ENCODE results near the gene LRRC8B. TPM values are rescaled to one million over a fixed set of nuclear protein-coding genes. Genes with fewer than 3 reads are reported as not detected.
"Not testable (repeated sequence)": the region's sequence is repeated elsewhere in the genome, so short reads cannot be mapped to it uniquely, and the experiment has no call there.

LRRC8B gene
- polyA plus RNA-seq, 3 donors = 4.5 to 9.1 (median 7.9) TPM

GRCh38 chr1:89627596-89627962 is 103.0 kb downstream of the LRRC8B start:
- peaks cover 7 to 11% of the 10 kb centered on the region in 2 donors for H3K4me1 ChIP-seq (ENCODE audit: control insufficient read depth in 1 of 2, insufficient read depth in 2 of 2, low read length in 2 of 2)
- no peak overlapping the region for H3K4me3 Mint-ChIP-seq

DNA sequence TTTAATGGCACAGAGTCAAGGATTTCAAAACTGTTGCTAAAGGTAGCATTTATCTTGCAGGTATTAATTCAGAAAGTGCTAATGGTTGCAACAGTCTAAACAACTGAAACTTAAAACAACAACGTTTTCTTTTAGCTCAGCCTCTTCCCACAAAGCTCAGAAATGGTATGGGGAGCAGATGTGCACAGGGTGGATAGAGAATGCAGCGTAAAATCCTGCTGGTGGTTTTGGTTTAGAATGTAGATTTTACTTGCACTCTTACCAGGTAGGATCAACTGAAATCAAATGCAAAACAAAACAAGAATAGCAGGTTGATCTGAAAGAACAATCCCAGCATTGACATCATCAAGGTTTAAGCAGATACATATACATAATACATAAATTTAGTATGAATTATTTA is 104.5 kb downstream of the LRRC8B start:
- no peak for DNase-seq
- intact Hi-C loops (cut with micrococcal nuclease) = no loop called here
- no peak for TF ChIP-seq CTCF (IDR thresholded peaks at IDR 0.05)
- H3K9me3 Mint-ChIP-seq = no peaks in the 10 kb centered on the region
- no peaks in the 10 kb centered on the region for H3K9me3 ChIP-seq (replicated peaks in 1 of 2; ENCODE audit: control insufficient read depth in 1 of 2, insufficient read depth in 1 of 2, low read length in 2 of 2)
- peaks cover 36% of the 10 kb centered on the region for H3K79me2 ChIP-seq (ENCODE audit: insufficient read depth, low read length)
- peaks cover 17 to 27% of the 10 kb centered on the region in 2 donors for H3K36me3 Mint-ChIP-seq
- H3K4me3 ChIP-seq (replicated peaks in 1 of 3; ENCODE audit: low read depth in 2 of 3, low read length in 3 of 3) = no peak overlapping the region
- no peak overlapping the region for H3K27ac Mint-ChIP-seq
- H2AFZ ChIP-seq (ENCODE audit: insufficient read depth, low read depth, low read length, poor library complexity, severe bottlenecking) = no peak overlapping the region
- H3K27me3 Mint-ChIP-seq (ENCODE audit: low read depth in 3 of 3) = no peaks in the 10 kb centered on the region
- no peak overlapping the region for H3K4me3 Mint-ChIP-seq
- H3K27ac ChIP-seq (ENCODE audit: low read depth in 1 of 2, low read length in 2 of 2) = no peak overlapping the region
- peaks cover 0 to 14% of the 10 kb centered on the region in 2 donors for H3K36me3 ChIP-seq (replicated peaks in 1 of 2; ENCODE audit: control insufficient read depth in 1 of 2, insufficient read depth in 2 of 2, low read length in 2 of 2)
- no peak overlapping the region for H3K4me2 ChIP-seq (replicated peaks; ENCODE audit: extremely low read depth, low read length, poor library complexity, severe bottlenecking)
- H3K9ac ChIP-seq (ENCODE audit: insufficient read depth, low read length, poor library complexity, severe bottlenecking) = no peak overlapping the region
- peaks cover 3% of the 10 kb centered on the region for H4K20me1 ChIP-seq (ENCODE audit: insufficient read depth, low read length)
- peaks cover 31% of the 10 kb centered on the region for H3K4me1 Mint-ChIP-seq
- no CpG with 5 or more reads among the region's 2 CpGs for WGBS (ENCODE audit: insufficient coverage)
- H3K27me3 ChIP-seq (ENCODE audit: control insufficient read depth in 2 of 2, insufficient read depth in 2 of 2, low read length in 2 of 2) = no peaks in the 10 kb centered on the region
- peaks cover 7 to 17% of the 10 kb centered on the region in 2 donors for H3K4me1 ChIP-seq (ENCODE audit: control insufficient read depth in 1 of 2, insufficient read depth in 2 of 2, low read length in 2 of 2)

More at GRCh38 chr1:89627596-89627962, 103.0 kb downstream of the LRRC8B start:
- peaks cover 28% of the 10 kb centered on the region for H3K4me1 Mint-ChIP-seq
- H4K20me1 ChIP-seq (ENCODE audit: insufficient read depth, low read length) = no peaks in the 10 kb centered on the region
- H3K27ac ChIP-seq (ENCODE audit: low read depth in 1 of 2, low read length in 2 of 2) = no peak overlapping the region
- no peaks in the 10 kb centered on the region for H3K9me3 Mint-ChIP-seq
- intact Hi-C loops (cut with micrococcal nuclease) = no loop called here
- peaks cover 0 to 2% (median 1%) of the 10 kb centered on the region in 3 donors for H3K27me3 Mint-ChIP-seq (ENCODE audit: low read depth in 3 of 3)
- no peak overlapping the region for H2AFZ ChIP-seq (ENCODE audit: insufficient read depth, low read depth, low read length, poor library complexity, severe bottlenecking)
- no peak overlapping the region for H3K9ac ChIP-seq (ENCODE audit: insufficient read depth, low read length, poor library complexity, severe bottlenecking)
- no peaks in the 10 kb centered on the region for H3K9me3 ChIP-seq (replicated peaks in 1 of 2; ENCODE audit: control insufficient read depth in 1 of 2, insufficient read depth in 1 of 2, low read length in 2 of 2)
- no peak overlapping the region for H3K4me2 ChIP-seq (replicated peaks; ENCODE audit: extremely low read depth, low read length, poor library complexity, severe bottlenecking)
- H3K4me3 ChIP-seq (replicated peaks in 1 of 3; ENCODE audit: low read depth in 2 of 3, low read length in 3 of 3) = no peak overlapping the region
- H3K27ac Mint-ChIP-seq = no peak overlapping the region
- peaks cover 0 to 20% of the 10 kb centered on the region in 2 donors for H3K36me3 ChIP-seq (replicated peaks in 1 of 2; ENCODE audit: control insufficient read depth in 1 of 2, insufficient read depth in 2 of 2, low read length in 2 of 2)
- peaks cover 23% of the 10 kb centered on the region for H3K79me2 ChIP-seq (ENCODE audit: insufficient read depth, low read length)
- TF ChIP-seq CTCF (IDR thresholded peaks at IDR 0.05) = no peak
- no peak for DNase-seq
- no peaks in the 10 kb centered on the region for H3K27me3 ChIP-seq (ENCODE audit: control insufficient read depth in 2 of 2, insufficient read depth in 2 of 2, low read length in 2 of 2)
- peaks cover 21 to 34% of the 10 kb centered on the region in 2 donors for H3K36me3 Mint-ChIP-seq

DNA sequence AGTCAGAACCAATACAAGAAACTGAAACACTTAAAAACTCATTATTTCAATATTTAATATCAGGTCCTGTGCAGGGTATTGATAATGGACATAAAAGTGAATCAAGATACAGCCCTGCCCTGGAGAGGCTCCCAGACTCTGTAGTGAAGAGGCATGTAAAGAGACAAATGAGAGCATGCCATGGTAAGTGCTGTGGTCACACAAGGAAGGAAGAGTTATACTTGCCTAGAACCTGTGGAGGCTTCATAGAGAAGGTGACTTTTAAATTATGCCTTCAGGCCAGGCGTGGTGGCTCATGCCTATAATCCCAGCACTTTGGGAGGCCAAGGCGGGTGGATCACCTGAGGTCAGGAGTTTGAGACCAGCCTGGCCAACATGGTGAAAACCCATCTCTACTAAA is 105.0 kb downstream of the LRRC8B start:
- H3K9me3 ChIP-seq (replicated peaks in 1 of 2; ENCODE audit: control insufficient read depth in 1 of 2, insufficient read depth in 1 of 2, low read length in 2 of 2); H2AFZ ChIP-seq (ENCODE audit: insufficient read depth, low read depth, low read length, poor library complexity, severe bottlenecking); DNase-seq; H3K4me3 Mint-ChIP-seq; intact Hi-C loops (cut with micrococcal nuclease); H3K4me2 ChIP-seq (replicated peaks; ENCODE audit: extremely low read depth, low read length, poor library complexity, severe bottlenecking); H3K9me3 Mint-ChIP-seq; H3K27me3 ChIP-seq (ENCODE audit: control insufficient read depth in 2 of 2, insufficient read depth in 2 of 2, low read length in 2 of 2); H3K27ac ChIP-seq (ENCODE audit: low read depth in 1 of 2, low read length in 2 of 2); H3K27ac Mint-ChIP-seq; H3K27me3 Mint-ChIP-seq (ENCODE audit: low read depth in 3 of 3); H3K4me3 ChIP-seq (replicated peaks in 1 of 3; ENCODE audit: low read depth in 2 of 3, low read length in 3 of 3); H4K20me1 ChIP-seq (ENCODE audit: insufficient read depth, low read length); H3K36me3 ChIP-seq (replicated peaks in 1 of 2; ENCODE audit: control insufficient read depth in 1 of 2, insufficient read depth in 2 of 2, low read length in 2 of 2); H3K9ac ChIP-seq (ENCODE audit: insufficient read depth, low read length, poor library complexity, severe bottlenecking): not testable (repeated sequence)
- H3K79me2 ChIP-seq (ENCODE audit: insufficient read depth, low read length) = peaks cover 40% of the 10 kb centered on the region
- Mint-ChIP-seq H3K4me1 (peaks cover 36% of the 10 kb centered on the region), H3K36me3 (peaks cover 17 to 26% of the 10 kb centered on the region in 2 donors)
- no CpG with 5 or more reads among the region's 2 CpGs for WGBS (ENCODE audit: insufficient coverage)
- H3K4me1 ChIP-seq (ENCODE audit: control insufficient read depth in 1 of 2, insufficient read depth in 2 of 2, low read length in 2 of 2) = peaks cover 11 to 21% of the 10 kb centered on the region in 2 donors
